IMR-90 (cell line): Measurements from ENCODE around the gene RALGPS2. TPM values are rescaled to one million over a fixed set of nuclear protein-coding genes. Genes with fewer than 3 reads are reported as not detected.

Experiments used
- ATAC-seq: fragments of 200-7000 bp; cut with Tn5 transposase; 2 replicates; pipeline ENCODE4 v1.9.1; 2020; ENCODE audit warnings: low read depth, mild to moderate bottlenecking, moderate library complexity
- BruUV-seq: library from RNA; stranded (reverse); fragments of 400-500 nt; replicated peaks from 2 replicates; lab custom pipeline; 2021; lab: Mats Ljungman, UMichigan
- CTCF ChIA-PET: fragments of 300-600 bp; formaldehyde crosslinking; extraction: SDS; loops from one replicate; lab custom pipeline; 2021; ENCODE audit warnings: antibody characterized with exemption; lab: Yijun Ruan, JAX
- POLR2A ChIA-PET: fragments of 300-600 bp; sonication (Branson Sonifier 250); formaldehyde crosslinking; loops from one replicate; lab custom pipeline; 2022; ENCODE audit warnings: antibody characterized with exemption; ENCODE audit not compliant: unreplicated experiment; lab: Charles Lee
- DNase-seq: peaks from one replicate; pipeline ENCODE4 v3.0.0; 2013
- H2AFZ ChIP-seq: replicated peaks from 2 replicates; pipeline ENCODE3; 2013; ENCODE audit warnings: low read length, mild to moderate bottlenecking; ENCODE audit not compliant: poor library complexity
- H2AK5ac ChIP-seq: 2 replicates; pipeline ENCODE4 v1.6.1; 2013; ENCODE audit warnings: low read depth, low read length, inconsistent platforms
- H2AK9ac ChIP-seq: replicated peaks from 2 replicates; pipeline ENCODE3; 2013; ENCODE audit warnings: mild to moderate bottlenecking, low read depth, low read length, moderate library complexity; ENCODE audit not compliant: poor library complexity
- H2BK120ac ChIP-seq: 2 replicates; pipeline ENCODE4 v1.6.1; 2013; ENCODE audit warnings: low read depth, low read length, inconsistent platforms
- H2BK15ac ChIP-seq: 3 replicates; pipeline ENCODE4 v1.6.1; 2013; ENCODE audit warnings: low read depth, low read length, inconsistent platforms
- H2BK20ac ChIP-seq: 2 replicates; pipeline ENCODE4 v1.6.1; 2013; ENCODE audit warnings: low read depth, mild to moderate bottlenecking, inconsistent platforms, low read length, moderate library complexity
- H2BK5ac ChIP-seq: 2 replicates; pipeline ENCODE4 v1.6.1; 2013; ENCODE audit warnings: mild to moderate bottlenecking, low read depth, low read length, inconsistent platforms; ENCODE audit not compliant: poor library complexity, severe bottlenecking
- H3K14ac ChIP-seq: replicated peaks from 2 replicates; pipeline ENCODE4 v1.6.1; 2013; ENCODE audit warnings: low read depth, low read length, inconsistent platforms
- H3K18ac ChIP-seq: 2 replicates; pipeline ENCODE4 v1.6.1; 2013; ENCODE audit warnings: low read depth, low read length, control low read depth
- H3K23ac ChIP-seq: 2 replicates; pipeline ENCODE4 v1.6.1; 2013; ENCODE audit warnings: low read depth, low read length, inconsistent platforms
- H3K27ac ChIP-seq: 2 replicates; pipeline ENCODE4 v1.5.1; 2013; ENCODE audit warnings: mild to moderate bottlenecking, control low read depth, low read length; ENCODE audit not compliant: insufficient read depth
- H3K27me3 ChIP-seq: 2 replicates; pipeline ENCODE4 v1.6.1; 2013; ENCODE audit warnings: low read length; ENCODE audit not compliant: control insufficient read depth, insufficient read depth
- H3K36me3 ChIP-seq: 2 replicates; pipeline ENCODE4 v1.6.1; 2013; ENCODE audit warnings: low read length, mixed read lengths; ENCODE audit not compliant: control insufficient read depth, insufficient read depth
- H3K4ac ChIP-seq: 2 replicates; pipeline ENCODE4 v1.6.1; 2013; ENCODE audit warnings: low read depth, low read length, inconsistent platforms
- H3K4me1 ChIP-seq: 2 replicates; pipeline ENCODE4 v1.6.1; 2013; ENCODE audit warnings: low read length, mixed read lengths; ENCODE audit not compliant: control insufficient read depth, insufficient read depth
- H3K4me2 ChIP-seq: 2 replicates; pipeline ENCODE4 v1.6.1; 2013; ENCODE audit warnings: low read depth, mild to moderate bottlenecking, control low read depth, low read length, moderate library complexity
- H3K4me3 ChIP-seq: 2 replicates; pipeline ENCODE4 v1.5.1; 2013; ENCODE audit warnings: low read depth, mild to moderate bottlenecking, control low read depth, low read length, moderate library complexity; ENCODE audit not compliant: insufficient read depth
- H3K56ac ChIP-seq: 2 replicates; pipeline ENCODE4 v1.6.1; 2013; ENCODE audit warnings: low read length, inconsistent platforms; ENCODE audit not compliant: insufficient read depth; ENCODE audit errors: extremely low read depth
- H3K79me1 ChIP-seq, 2 experiments: 2 replicates each; pipeline ENCODE4 v1.6.1; 2013; ENCODE audit warnings: low read length in 2 of 2, inconsistent platforms in 1 of 2, low read depth in 1 of 2
- H3K9ac ChIP-seq: 2 replicates; pipeline ENCODE4 v1.6.1; 2013; ENCODE audit warnings: low read depth, low read length, control low read depth
- H3K9me1 ChIP-seq: 2 replicates; pipeline ENCODE4 v1.6.1; 2013; ENCODE audit warnings: low read length, inconsistent platforms; ENCODE audit not compliant: insufficient read depth
- H3K9me3 ChIP-seq: 2 replicates; pipeline ENCODE4 v1.6.1; 2013; ENCODE audit warnings: low read length; ENCODE audit not compliant: control insufficient read depth, insufficient read depth
- H4K20me1 ChIP-seq: 2 replicates; pipeline ENCODE4 v1.6.1; 2013; ENCODE audit warnings: low read length, inconsistent platforms; ENCODE audit not compliant: insufficient read depth
- H4K5ac ChIP-seq: 2 replicates; pipeline ENCODE4 v1.6.1; 2013; ENCODE audit warnings: mild to moderate bottlenecking, low read depth, low read length, control low read depth
- H4K8ac ChIP-seq, 2 experiments: 2 replicates each; pipeline ENCODE4 v1.6.1; 2013; ENCODE audit warnings: low read depth in 2 of 2, low read length in 2 of 2, control low read depth in 1 of 2, inconsistent platforms in 1 of 2
- H4K91ac ChIP-seq: 2 replicates; pipeline ENCODE4 v1.6.1; 2013; ENCODE audit warnings: low read depth, low read length, inconsistent platforms; ENCODE audit not compliant: insufficient read depth
- BHLHE40 ChIP-seq: fragments of 150-350 bp; IDR thresholded peaks from 2 replicates; pipeline ENCODE4 v1.6.1; 2016; ENCODE audit warnings: mild to moderate bottlenecking, low read depth, low read length
- CEBPB ChIP-seq: IDR thresholded peaks from 2 replicates; pipeline ENCODE4 v1.6.1; 2012; ENCODE audit warnings: low read depth, low read length, improper control_type of control experiment
- CHD1 ChIP-seq: IDR thresholded peaks from 2 replicates; pipeline ENCODE4 v1.6.1; 2012; ENCODE audit warnings: low read depth, low read length, improper control_type of control experiment
- FOS ChIP-seq: fragments of 150-350 bp; IDR thresholded peaks from 2 replicates; pipeline ENCODE4 v1.6.1; 2016; ENCODE audit warnings: low read depth, low read length
- MAFK ChIP-seq: IDR thresholded peaks from 2 replicates; pipeline ENCODE4 v1.6.1; 2012; ENCODE audit warnings: low read depth, low read length, improper control_type of control experiment
- MAZ ChIP-seq: IDR thresholded peaks from 2 replicates; pipeline ENCODE4 v1.6.1; 2012; ENCODE audit warnings: low read depth, mild to moderate bottlenecking, low read length, improper control_type of control experiment, moderate library complexity, borderline replicate concordance
- MXI1 ChIP-seq: IDR thresholded peaks from 2 replicates; pipeline ENCODE4 v1.6.1; 2012; ENCODE audit warnings: low read depth, mild to moderate bottlenecking, low read length, moderate library complexity, borderline replicate concordance
- NFE2L2 ChIP-seq: fragments of 150-350 bp; IDR thresholded peaks from 2 replicates; pipeline ENCODE4 v1.6.1; 2016; ENCODE audit warnings: low read depth, mild to moderate bottlenecking, low read length
- POLR2A ChIP-seq: IDR thresholded peaks from 2 replicates; pipeline ENCODE4 v1.6.1; 2012; ENCODE audit warnings: mild to moderate bottlenecking, low read depth, low read length
- RAD21 ChIP-seq: IDR thresholded peaks from 2 replicates; pipeline ENCODE4 v1.6.1; 2012; ENCODE audit warnings: low read length, improper control_type of control experiment
- RCOR1 ChIP-seq: IDR thresholded peaks from 2 replicates; pipeline ENCODE4 v1.6.1; 2012; ENCODE audit warnings: mild to moderate bottlenecking, low read length, improper control_type of control experiment; ENCODE audit not compliant: insufficient replicate concordance
- RFX5 ChIP-seq: IDR thresholded peaks from 2 replicates; pipeline ENCODE4 v1.8.0; 2012; ENCODE audit warnings: low read depth, mild to moderate bottlenecking, low read length, moderate library complexity
- SMC3 ChIP-seq: fragments of 150-350 bp; IDR thresholded peaks from 2 replicates; pipeline ENCODE4 v1.6.1; 2016; ENCODE audit warnings: low read depth, mild to moderate bottlenecking, antibody characterized with exemption, low read length, moderate library complexity
- WGBS, 2 experiments: methylation state at CpG; one replicate each; pipeline versions ENCODE4 v1.1.5 to v1.1.7; 2013; ENCODE audit warnings: missing lambda C conversion rate in 2 of 2; ENCODE audit not compliant: insufficient read length in 1 of 2; ENCODE audit errors: extremely low coverage in 2 of 2; 5-methylcytosine and 5-hydroxymethylcytosine counted together
- dilution Hi-C: fragments of 300-500 bp; cut with HindIII; formaldehyde crosslinking; loops from one replicate; pipeline ENCODE4 v1.14.3; 2018; ENCODE audit warnings: low sequenced_read_pairs; ENCODE audit not compliant: unreplicated experiment
- in situ Hi-C: fragments of 300-500 bp; cut with MboI; formaldehyde crosslinking; loops from 3 replicates; pipeline ENCODE4 v1.14.3; 2019; ENCODE audit warnings: low sequenced_read_pairs, inconsistent platforms, mixed read lengths
- intact Hi-C: fragments of 100-400 bp; cut with micrococcal nuclease; formaldehyde crosslinking; loops from 2 replicates; pipeline ENCODE4 v1.10.0; 2022
- polyA plus RNA-seq, 3 experiments: library from polyadenylated mRNA; depleted of rRNA; stranded (reverse); fragments of >200 nt; gene quantifications; 2 replicates each; pipeline ENCODE4 v1.2.3, GENCODE V29; 2012; ENCODE audit warnings: low replicate concordance in 1 of 3
- total RNA-seq: library from RNA; depleted of rRNA; stranded (reverse); fragments of >200 nt; gene quantifications from 2 replicates; pipeline ENCODE4 v1.2.3, GENCODE V29; 2012
- TF ChIP-seq, protein P1 (sequence below): fragments of 150-350 bp; IDR thresholded peaks from 2 replicates; pipeline ENCODE4 v1.6.1; 2016; ENCODE audit warnings: low read depth, mild to moderate bottlenecking, low read length, moderate library complexity, borderline replicate concordance
- TF ChIP-seq, protein P2 (sequence below): fragments of 150-350 bp; IDR thresholded peaks from 2 replicates; pipeline ENCODE4 v1.6.1; 2017; ENCODE audit warnings: mild to moderate bottlenecking, antibody characterized with exemption, low read length, low read depth
- TF ChIP-seq, protein P3 (sequence below): conservative IDR thresholded peaks from 2 replicates; pipeline ENCODE4 v1.5.1; 2012; ENCODE audit warnings: mild to moderate bottlenecking, low read depth, low read length, improper control_type of control experiment

The RALGPS2 gene
- total and polyA plus RNA-seq, 2 of the 4 experiments (the other 2 are of a cell fraction), result 13.8 to 148 TPM

DNA sequence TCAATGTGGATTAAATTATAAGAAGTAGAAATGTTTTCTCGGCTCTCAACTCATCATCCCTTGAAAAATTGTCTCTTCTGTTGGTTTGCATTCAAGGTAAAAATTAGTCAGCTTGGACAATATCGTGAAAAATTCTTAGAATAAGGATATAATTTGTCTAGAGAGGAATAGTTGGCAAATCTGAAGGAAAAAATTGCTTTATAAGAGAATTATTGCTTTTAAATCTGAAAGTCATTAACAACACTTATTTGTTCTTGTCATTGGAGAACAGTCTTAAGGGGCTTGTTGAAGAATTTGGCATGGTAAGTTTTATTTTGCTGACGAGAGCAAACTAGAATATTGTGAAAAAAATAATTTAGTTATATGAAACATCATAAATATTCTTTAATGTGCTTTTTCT lies 119.4 kb downstream of the RALGPS2 start:
- Histone ChIP-seq H2BK5ac (no peak overlapping the region), H2AK5ac (no peak overlapping the region), H3K79me1 (0 out of 4 replicates have a peak, but pooled peaks cover 0 to 3% of the 10 kb centered on the region in 2 experiments), H2AFZ (no peak overlapping the region), H3K4me1 (peaks cover 3% of the 10 kb centered on the region; the same call in 1 of the 2 replicates), H3K9me1 (no peaks in the 10 kb centered on the region), H3K4me3 (no peak overlapping the region), H2AK9ac (no peak overlapping the region), H3K27ac (no peak overlapping the region), H3K56ac (no peak overlapping the region), H4K91ac (no peak overlapping the region), H2BK20ac (no peak overlapping the region), H3K36me3 (peaks cover 5% of the 10 kb centered on the region; the same call in 1 of the 2 replicates), H2BK15ac (no peak overlapping the region), H3K23ac (no peak overlapping the region), H4K8ac (no peak overlapping the region), H4K5ac (no peak overlapping the region), H3K9ac (no peak overlapping the region), H2BK120ac (no peak overlapping the region), H3K9me3 (no peaks in the 10 kb centered on the region), H3K18ac (no peak overlapping the region), H3K27me3 (no peaks in the 10 kb centered on the region), H3K4ac (no peak overlapping the region), H3K14ac (no peak overlapping the region), H4K20me1 (no peaks in the 10 kb centered on the region), H3K4me2 (no peak overlapping the region)
- in situ Hi-C loops, result no loop called here
- ChIA-PET CTCF (interaction anchor here (0.6 kb wide), 1 partner anchor 10 kb away, joined by 3 read pairs; no protein-coding TSS in a partner anchor), POLR2A (no interaction called here)
- ATAC-seq (no peak), DNase-seq (no peak)
- TF ChIP-seq SMC3 (no peak), FOS (no peak), CHD1 (no peak), MAZ (no peak), RAD21 (no peak), CEBPB (no peak), RFX5 (no peak), NFE2L2 (no peak), RCOR1 (no peak), POLR2A (no peak), MXI1 (no peak), BHLHE40 (no peak), MAFK (no peak)
- TF ChIP-seq, protein P1, sequence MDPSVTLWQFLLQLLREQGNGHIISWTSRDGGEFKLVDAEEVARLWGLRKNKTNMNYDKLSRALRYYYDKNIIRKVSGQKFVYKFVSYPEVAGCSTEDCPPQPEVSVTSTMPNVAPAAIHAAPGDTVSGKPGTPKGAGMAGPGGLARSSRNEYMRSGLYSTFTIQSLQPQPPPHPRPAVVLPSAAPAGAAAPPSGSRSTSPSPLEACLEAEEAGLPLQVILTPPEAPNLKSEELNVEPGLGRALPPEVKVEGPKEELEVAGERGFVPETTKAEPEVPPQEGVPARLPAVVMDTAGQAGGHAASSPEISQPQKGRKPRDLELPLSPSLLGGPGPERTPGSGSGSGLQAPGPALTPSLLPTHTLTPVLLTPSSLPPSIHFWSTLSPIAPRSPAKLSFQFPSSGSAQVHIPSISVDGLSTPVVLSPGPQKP, result no peak
- TF ChIP-seq, protein P2, sequence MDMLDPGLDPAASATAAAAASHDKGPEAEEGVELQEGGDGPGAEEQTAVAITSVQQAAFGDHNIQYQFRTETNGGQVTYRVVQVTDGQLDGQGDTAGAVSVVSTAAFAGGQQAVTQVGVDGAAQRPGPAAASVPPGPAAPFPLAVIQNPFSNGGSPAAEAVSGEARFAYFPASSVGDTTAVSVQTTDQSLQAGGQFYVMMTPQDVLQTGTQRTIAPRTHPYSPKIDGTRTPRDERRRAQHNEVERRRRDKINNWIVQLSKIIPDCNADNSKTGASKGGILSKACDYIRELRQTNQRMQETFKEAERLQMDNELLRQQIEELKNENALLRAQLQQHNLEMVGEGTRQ, result no peak
- TF ChIP-seq, protein P3, sequence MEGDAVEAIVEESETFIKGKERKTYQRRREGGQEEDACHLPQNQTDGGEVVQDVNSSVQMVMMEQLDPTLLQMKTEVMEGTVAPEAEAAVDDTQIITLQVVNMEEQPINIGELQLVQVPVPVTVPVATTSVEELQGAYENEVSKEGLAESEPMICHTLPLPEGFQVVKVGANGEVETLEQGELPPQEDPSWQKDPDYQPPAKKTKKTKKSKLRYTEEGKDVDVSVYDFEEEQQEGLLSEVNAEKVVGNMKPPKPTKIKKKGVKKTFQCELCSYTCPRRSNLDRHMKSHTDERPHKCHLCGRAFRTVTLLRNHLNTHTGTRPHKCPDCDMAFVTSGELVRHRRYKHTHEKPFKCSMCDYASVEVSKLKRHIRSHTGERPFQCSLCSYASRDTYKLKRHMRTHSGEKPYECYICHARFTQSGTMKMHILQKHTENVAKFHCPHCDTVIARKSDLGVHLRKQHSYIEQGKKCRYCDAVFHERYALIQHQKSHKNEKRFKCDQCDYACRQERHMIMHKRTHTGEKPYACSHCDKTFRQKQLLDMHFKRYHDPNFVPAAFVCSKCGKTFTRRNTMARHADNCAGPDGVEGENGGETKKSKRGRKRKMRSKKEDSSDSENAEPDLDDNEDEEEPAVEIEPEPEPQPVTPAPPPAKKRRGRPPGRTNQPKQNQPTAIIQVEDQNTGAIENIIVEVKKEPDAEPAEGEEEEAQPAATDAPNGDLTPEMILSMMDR, result no peak
- WGBS, 2 experiments, result no CpG with 5 or more reads among the region's 3 CpGs
- intact Hi-C loops, result no loop called here
- BruUV-seq, result no TSS peak
- dilution Hi-C loops, result no loop called here
